NB4 (cell line): ENCODE results near the gene LDLRAD3.

ENCODE experiments used
- DNase-seq: peaks from one replicate; pipeline ENCODE4 v3.0.0; 2010; ENCODE audit warnings: low read depth
- H3K4me3 ChIP-seq: one replicate; pipeline ENCODE4 v1.5.1; 2011; ENCODE audit warnings: mild to moderate bottlenecking, low read depth, low read length, moderate library complexity
- MYC ChIP-seq: IDR thresholded peaks from 2 replicates; pipeline ENCODE4 v1.6.1; 2011; ENCODE audit warnings: low read depth, low read length
- POLR2A ChIP-seq: IDR thresholded peaks from 2 replicates; pipeline ENCODE4 v1.6.1; 2011; ENCODE audit warnings: mild to moderate bottlenecking; ENCODE audit not compliant: insufficient read length; ENCODE audit errors: extremely low read depth
- TF ChIP-seq, protein P1 (sequence below): IDR thresholded peaks from 2 replicates; pipeline ENCODE4 v1.6.1; 2011; ENCODE audit warnings: low read depth, low read length
- TF ChIP-seq, protein P2 (sequence below): IDR thresholded peaks from one replicate; pipeline ENCODE4 v1.5.1; 2012; ENCODE audit warnings: low read depth, low read length

Gene LDLRAD3

DNA sequence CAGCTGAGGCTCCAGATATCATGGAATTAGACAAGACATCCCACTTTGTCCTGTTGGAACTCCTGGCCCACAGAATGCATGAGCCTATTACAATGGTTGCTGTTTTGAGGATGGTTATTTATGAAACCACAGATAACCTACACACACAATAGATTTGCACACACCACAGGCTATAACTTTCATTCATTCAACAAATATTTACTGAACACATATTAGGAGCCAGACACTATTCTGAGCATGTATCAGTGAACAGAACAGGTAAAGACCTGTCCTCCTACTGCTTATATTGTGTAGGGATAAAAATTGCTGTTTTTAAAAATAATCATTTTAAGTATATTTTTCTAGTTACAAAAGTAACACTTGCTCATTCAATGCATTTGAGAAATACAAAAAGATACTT is 13.4 kb upstream of the LDLRAD3 start:
- DNase-seq: no peak
- TF ChIP-seq, protein P1, sequence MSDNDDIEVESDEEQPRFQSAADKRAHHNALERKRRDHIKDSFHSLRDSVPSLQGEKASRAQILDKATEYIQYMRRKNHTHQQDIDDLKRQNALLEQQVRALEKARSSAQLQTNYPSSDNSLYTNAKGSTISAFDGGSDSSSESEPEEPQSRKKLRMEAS: no peak
- TF ChIP-seq POLR2A (no peak), MYC (no peak)
- TF ChIP-seq, protein P2, sequence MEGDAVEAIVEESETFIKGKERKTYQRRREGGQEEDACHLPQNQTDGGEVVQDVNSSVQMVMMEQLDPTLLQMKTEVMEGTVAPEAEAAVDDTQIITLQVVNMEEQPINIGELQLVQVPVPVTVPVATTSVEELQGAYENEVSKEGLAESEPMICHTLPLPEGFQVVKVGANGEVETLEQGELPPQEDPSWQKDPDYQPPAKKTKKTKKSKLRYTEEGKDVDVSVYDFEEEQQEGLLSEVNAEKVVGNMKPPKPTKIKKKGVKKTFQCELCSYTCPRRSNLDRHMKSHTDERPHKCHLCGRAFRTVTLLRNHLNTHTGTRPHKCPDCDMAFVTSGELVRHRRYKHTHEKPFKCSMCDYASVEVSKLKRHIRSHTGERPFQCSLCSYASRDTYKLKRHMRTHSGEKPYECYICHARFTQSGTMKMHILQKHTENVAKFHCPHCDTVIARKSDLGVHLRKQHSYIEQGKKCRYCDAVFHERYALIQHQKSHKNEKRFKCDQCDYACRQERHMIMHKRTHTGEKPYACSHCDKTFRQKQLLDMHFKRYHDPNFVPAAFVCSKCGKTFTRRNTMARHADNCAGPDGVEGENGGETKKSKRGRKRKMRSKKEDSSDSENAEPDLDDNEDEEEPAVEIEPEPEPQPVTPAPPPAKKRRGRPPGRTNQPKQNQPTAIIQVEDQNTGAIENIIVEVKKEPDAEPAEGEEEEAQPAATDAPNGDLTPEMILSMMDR: no peak
- no peak overlapping the region for H3K4me3 ChIP-seq

DNA sequence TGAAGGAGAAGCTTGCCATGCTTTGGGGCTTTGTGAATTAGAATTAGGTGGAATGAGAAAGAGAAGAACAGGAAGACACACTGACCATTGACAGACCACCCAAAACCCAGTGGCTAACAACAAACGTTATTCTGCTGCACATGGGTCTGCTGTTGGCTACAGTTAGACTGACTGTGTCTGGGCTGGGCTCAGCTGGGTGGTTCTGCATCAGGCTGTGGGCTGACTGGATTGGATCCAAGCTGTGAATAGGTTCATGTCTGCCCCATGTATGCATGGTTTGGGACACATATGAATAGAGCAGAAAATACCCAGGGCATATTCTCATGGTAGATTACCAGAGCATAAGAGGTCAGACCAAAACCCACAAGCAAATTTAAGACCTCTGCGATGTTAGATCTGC is 11.7 kb upstream of the LDLRAD3 start:
- no peak overlapping the region for H3K4me3 ChIP-seq
- no peak for DNase-seq
- TF ChIP-seq MYC (no peak), POLR2A (no peak)
- TF ChIP-seq, protein P2: no peak
- TF ChIP-seq, protein P1: no peak

DNA sequence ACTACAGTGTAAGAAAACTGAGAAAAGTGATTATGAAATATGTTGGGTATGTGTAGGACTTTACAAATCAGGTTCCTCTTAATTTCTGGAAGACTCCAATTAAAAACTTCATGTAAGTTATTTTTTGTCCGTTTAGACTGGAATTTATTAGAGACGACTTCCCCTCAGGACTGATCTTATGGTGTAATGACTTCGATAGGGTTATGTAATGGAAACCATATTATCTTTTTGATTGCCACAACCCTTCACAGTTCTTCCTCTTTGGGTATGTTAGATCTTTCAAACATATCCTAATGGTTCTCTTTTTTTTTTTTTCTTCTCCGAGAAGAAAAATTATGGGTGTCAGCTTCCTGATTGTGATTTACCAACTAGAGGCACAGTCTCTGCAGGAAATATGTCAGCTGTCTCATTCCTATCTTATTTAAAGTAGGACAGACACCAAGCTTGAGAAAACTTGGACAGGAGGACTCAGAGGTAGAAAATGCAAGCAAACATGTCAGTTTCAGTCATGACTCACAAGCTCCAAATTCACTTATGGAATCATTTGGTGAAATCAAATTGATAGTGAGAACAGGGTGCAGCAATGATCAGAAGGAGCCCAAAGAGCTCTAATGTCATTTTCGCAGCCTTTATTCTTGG is 11.1 kb upstream of the LDLRAD3 start:
- DNase-seq: peak; percentile 87
- TF ChIP-seq POLR2A (no peak), MYC (no peak)
- TF ChIP-seq, protein P1: no peak
- TF ChIP-seq, protein P2: no peak
- H3K4me3 ChIP-seq: no peak overlapping the region

DNA sequence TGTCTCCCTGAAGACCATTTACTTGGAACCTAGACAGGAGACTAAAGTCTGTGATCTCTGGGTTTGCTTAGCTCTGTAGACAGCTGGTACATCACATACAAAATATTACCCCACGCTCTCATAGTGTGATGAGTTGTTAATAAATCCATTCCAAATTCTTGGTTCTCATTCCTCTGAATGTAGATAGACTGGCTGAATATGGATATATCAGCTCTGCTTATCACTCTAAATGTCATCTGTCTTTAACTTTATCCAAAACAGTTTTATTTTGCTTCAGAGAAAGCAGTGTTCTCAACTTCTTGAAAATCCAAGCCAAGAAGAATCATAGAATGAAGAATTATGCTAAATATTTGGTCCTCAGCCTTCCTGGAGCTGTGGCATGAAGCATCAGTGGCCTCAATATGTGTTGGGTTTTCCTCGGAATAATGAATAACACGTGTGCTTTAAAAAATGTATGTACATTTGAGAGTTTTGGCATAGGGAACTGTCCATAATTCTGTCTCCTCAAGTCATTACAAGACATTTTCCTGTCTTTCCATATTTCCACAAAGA is 10.5 kb upstream of the LDLRAD3 start:
- TF ChIP-seq, protein P2: no peak
- TF ChIP-seq POLR2A (no peak), MYC (no peak)
- TF ChIP-seq, protein P1: no peak
- no peak for DNase-seq

DNA sequence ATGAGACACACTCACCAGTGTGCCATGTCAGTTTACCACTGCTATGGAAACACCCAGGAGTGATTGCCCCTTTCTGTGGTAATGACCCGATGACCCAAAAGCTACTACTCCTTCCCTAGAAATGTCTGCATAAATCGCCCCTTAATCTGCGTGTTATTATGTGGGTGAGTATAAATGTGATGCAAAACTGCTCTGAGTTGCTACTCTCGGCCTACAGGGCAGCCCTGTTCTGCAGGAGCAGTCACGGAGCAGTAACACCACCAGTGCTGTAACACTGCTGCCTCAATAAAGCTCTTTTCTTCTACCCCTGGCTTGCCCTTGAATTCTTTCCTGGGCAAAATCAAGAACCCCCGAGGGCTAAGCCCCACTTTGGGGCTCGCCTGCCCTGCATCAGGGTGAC is 9.6 kb upstream of the LDLRAD3 start:
- H3K4me3 ChIP-seq: no peak overlapping the region
- no peak for DNase-seq
- TF ChIP-seq, protein P1: no peak
- no peak for TF ChIP-seq MYC
- TF ChIP-seq POLR2A: no peak
- TF ChIP-seq, protein P2: no peak

More for the DNA sequence above, 10.5 kb upstream of the LDLRAD3 start:
- no peak overlapping the region for H3K4me3 ChIP-seq
